ENCODE results near the gene SRGAP1.
"Not testable (repeated sequence)": the region's sequence is repeated elsewhere in the genome, so short reads cannot be mapped to it uniquely, and the experiment has no call there.

DNA sequence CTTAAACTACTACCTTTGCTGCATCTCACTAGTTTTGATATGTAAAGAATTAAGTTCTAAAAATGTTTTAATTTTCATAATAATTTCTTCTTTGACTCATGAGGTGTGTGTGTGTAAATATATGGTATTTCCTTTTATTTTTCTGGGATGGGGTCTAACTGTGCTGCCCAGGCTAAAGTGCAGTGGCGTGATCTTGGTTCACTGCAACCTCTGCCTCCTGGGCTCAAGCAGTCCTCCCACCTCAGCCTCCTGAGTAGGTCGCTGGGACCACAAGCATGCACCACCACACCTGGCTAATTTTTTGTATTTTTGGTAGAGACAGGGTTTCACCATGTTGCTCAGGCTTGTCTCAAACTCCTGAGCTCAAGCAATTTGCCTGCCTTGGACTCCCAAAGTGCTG lies 15.4 kb downstream of the SRGAP1 start:
- TF ChIP-seq, protein P1, sequence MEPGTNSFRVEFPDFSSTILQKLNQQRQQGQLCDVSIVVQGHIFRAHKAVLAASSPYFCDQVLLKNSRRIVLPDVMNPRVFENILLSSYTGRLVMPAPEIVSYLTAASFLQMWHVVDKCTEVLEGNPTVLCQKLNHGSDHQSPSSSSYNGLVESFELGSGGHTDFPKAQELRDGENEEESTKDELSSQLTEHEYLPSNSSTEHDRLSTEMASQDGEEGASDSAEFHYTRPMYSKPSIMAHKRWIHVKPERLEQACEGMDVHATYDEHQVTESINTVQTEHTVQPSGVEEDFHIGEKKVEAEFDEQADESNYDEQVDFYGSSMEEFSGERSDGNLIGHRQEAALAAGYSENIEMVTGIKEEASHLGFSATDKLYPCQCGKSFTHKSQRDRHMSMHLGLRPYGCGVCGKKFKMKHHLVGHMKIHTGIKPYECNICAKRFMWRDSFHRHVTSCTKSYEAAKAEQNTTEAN (CRISPR knock-in tag; conservative IDR thresholded peaks at IDR 0.05) = not testable (repeated sequence)
- TF ChIP-seq, protein P2, sequence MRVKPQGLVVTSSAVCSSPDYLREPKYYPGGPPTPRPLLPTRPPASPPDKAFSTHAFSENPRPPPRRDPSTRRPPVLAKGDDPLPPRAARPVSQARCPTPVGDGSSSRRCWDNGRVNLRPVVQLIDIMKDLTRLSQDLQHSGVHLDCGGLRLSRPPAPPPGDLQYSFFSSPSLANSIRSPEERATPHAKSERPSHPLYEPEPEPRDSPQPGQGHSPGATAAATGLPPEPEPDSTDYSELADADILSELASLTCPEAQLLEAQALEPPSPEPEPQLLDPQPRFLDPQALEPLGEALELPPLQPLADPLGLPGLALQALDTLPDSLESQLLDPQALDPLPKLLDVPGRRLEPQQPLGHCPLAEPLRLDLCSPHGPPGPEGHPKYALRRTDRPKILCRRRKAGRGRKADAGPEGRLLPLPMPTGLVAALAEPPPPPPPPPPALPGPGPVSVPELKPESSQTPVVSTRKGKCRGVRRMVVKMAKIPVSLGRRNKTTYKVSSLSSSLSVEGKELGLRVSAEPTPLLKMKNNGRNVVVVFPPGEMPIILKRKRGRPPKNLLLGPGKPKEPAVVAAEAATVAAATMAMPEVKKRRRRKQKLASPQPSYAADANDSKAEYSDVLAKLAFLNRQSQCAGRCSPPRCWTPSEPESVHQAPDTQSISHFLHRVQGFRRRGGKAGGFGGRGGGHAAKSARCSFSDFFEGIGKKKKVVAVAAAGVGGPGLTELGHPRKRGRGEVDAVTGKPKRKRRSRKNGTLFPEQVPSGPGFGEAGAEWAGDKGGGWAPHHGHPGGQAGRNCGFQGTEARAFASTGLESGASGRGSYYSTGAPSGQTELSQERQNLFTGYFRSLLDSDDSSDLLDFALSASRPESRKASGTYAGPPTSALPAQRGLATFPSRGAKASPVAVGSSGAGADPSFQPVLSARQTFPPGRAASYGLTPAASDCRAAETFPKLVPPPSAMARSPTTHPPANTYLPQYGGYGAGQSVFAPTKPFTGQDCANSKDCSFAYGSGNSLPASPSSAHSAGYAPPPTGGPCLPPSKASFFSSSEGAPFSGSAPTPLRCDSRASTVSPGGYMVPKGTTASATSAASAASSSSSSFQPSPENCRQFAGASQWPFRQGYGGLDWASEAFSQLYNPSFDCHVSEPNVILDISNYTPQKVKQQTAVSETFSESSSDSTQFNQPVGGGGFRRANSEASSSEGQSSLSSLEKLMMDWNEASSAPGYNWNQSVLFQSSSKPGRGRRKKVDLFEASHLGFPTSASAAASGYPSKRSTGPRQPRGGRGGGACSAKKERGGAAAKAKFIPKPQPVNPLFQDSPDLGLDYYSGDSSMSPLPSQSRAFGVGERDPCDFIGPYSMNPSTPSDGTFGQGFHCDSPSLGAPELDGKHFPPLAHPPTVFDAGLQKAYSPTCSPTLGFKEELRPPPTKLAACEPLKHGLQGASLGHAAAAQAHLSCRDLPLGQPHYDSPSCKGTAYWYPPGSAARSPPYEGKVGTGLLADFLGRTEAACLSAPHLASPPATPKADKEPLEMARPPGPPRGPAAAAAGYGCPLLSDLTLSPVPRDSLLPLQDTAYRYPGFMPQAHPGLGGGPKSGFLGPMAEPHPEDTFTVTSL (CRISPR knock-in tag; IDR thresholded peaks at IDR 0.05; ENCODE audit: borderline replicate concordance) = not testable (repeated sequence)
- not testable (repeated sequence) for TF ChIP-seq FOXK1 (CRISPR knock-in tag; IDR thresholded peaks at IDR 0.05; ENCODE audit: borderline replicate concordance, low read depth); HNRNPLL (IDR thresholded peaks at IDR 0.05; ENCODE audit: low read depth, low read length, poor library complexity, severe bottlenecking); ETV6 (CRISPR knock-in tag; conservative IDR thresholded peaks at IDR 0.05)
